ENCODE measurements around the gene ZNF618. TPM values are rescaled to one million over a fixed set of nuclear protein-coding genes. Genes with fewer than 3 reads are reported as not detected.
"Not testable (repeated sequence)": the region's sequence is repeated elsewhere in the genome, so short reads cannot be mapped to it uniquely, and the experiment has no call there.

The ZNF618 gene
- total RNA-seq, 1 donor from 2014 or later = 1.9 TPM

- TF ChIP-seq, protein P1, sequence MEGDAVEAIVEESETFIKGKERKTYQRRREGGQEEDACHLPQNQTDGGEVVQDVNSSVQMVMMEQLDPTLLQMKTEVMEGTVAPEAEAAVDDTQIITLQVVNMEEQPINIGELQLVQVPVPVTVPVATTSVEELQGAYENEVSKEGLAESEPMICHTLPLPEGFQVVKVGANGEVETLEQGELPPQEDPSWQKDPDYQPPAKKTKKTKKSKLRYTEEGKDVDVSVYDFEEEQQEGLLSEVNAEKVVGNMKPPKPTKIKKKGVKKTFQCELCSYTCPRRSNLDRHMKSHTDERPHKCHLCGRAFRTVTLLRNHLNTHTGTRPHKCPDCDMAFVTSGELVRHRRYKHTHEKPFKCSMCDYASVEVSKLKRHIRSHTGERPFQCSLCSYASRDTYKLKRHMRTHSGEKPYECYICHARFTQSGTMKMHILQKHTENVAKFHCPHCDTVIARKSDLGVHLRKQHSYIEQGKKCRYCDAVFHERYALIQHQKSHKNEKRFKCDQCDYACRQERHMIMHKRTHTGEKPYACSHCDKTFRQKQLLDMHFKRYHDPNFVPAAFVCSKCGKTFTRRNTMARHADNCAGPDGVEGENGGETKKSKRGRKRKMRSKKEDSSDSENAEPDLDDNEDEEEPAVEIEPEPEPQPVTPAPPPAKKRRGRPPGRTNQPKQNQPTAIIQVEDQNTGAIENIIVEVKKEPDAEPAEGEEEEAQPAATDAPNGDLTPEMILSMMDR (IDR thresholded peaks at IDR 0.05; ENCODE audit: borderline replicate concordance) = no peak
- Histone ChIP-seq H3K4me1 (peaks cover 64% of the 10 kb centered on the region), H3K36me3 (no peaks in the 10 kb centered on the region), H3K27me3 (ENCODE audit: low read depth) (peaks cover 21% of the 10 kb centered on the region), H3K4me3 (no peak overlapping the region), H3K9me3 (replicated peaks) (no peaks in the 10 kb centered on the region), H3K27ac (replicated peaks) (peak overlapping the region; percentile 25)
- peak; percentile 87 for DNase-seq
- intact Hi-C loops (cut with micrococcal nuclease) = no loop called here
These were observed 117.9 kb downstream of the ZNF618 start for GRCh38 chr9:113993838-113994540.

GRCh38 chr9:113995401-113995800 is 119.3 kb downstream of the ZNF618 start:
- Histone ChIP-seq H3K9me3 (replicated peaks) (no peaks in the 10 kb centered on the region), H3K36me3 (no peaks in the 10 kb centered on the region), H3K4me1 (peaks cover 57% of the 10 kb centered on the region), H3K4me3 (no peak overlapping the region), H3K27me3 (ENCODE audit: low read depth) (peaks cover 21% of the 10 kb centered on the region), H3K27ac (replicated peaks) (no peak overlapping the region)
- TF ChIP-seq, protein P1 (IDR thresholded peaks at IDR 0.05; ENCODE audit: borderline replicate concordance) = no peak
- no peak for DNase-seq
- intact Hi-C loops (cut with micrococcal nuclease) = no loop called here

DNA sequence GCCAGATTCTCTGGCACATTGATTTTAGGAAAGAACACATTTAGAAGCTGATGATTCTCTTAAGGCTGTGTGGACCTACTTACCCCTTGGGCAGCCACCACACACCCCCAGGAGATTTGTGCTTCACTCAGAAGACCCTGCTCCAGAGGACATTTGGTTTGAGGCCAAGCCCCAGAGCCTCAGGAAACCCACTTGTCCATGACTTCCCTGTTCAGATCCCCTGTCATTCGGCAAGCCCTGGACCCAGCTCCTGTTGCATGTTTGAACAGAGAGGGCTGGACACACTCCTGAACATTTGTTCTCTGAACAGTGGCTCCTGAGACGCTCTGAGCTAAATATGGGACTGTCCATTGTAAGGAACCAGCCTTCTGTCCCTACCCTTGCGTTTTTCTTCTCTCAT is 119.9 kb downstream of the ZNF618 start:
- Histone ChIP-seq H3K4me1 (peaks cover 52% of the 10 kb centered on the region), H3K9me3 (replicated peaks) (no peaks in the 10 kb centered on the region), H3K27ac (replicated peaks) (no peak overlapping the region), H3K36me3 (no peaks in the 10 kb centered on the region), H3K27me3 (ENCODE audit: low read depth) (peaks cover 21% of the 10 kb centered on the region), H3K4me3 (no peak overlapping the region)
- no peak for DNase-seq
- intact Hi-C loops (cut with micrococcal nuclease) = no loop called here
- TF ChIP-seq, protein P1 (IDR thresholded peaks at IDR 0.05; ENCODE audit: borderline replicate concordance) = no peak

GRCh38 chr9:113996531-113997001 is 120.5 kb downstream of the ZNF618 start:
- intact Hi-C loops (cut with micrococcal nuclease) = no loop called here
- H3K27me3 ChIP-seq (ENCODE audit: low read depth) = peaks cover 21% of the 10 kb centered on the region
- no peaks in the 10 kb centered on the region for H3K36me3 ChIP-seq
- H3K4me3 ChIP-seq = no peak overlapping the region
- H3K9me3 ChIP-seq (replicated peaks) = no peaks in the 10 kb centered on the region
- H3K27ac ChIP-seq (replicated peaks) = no peak overlapping the region
- peaks cover 46% of the 10 kb centered on the region for H3K4me1 ChIP-seq
- TF ChIP-seq, protein P1 (IDR thresholded peaks at IDR 0.05; ENCODE audit: borderline replicate concordance) = no peak
- DNase-seq = no peak

DNA sequence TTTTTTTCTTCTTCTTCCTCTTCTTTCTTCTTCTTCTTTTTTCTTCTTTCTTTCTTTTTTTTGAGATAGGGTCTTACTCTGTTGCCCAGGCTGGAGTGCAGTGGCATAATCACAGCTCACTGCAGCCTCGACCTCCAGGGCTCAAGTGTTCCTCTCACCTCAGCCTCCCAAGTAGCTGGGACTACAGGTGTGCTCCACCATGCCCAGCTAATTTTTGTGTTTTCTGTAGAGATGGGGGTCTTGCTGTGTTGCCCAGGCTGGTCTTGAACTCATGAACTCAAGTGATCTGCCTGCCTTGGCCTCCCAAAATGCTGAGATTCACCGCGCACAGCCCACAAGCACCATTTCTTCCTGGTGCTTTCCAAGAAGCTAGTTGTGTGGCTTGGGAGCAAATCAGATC is 121.0 kb downstream of the ZNF618 start:
- intact Hi-C loops (cut with micrococcal nuclease); DNase-seq: not testable (repeated sequence)

DNA sequence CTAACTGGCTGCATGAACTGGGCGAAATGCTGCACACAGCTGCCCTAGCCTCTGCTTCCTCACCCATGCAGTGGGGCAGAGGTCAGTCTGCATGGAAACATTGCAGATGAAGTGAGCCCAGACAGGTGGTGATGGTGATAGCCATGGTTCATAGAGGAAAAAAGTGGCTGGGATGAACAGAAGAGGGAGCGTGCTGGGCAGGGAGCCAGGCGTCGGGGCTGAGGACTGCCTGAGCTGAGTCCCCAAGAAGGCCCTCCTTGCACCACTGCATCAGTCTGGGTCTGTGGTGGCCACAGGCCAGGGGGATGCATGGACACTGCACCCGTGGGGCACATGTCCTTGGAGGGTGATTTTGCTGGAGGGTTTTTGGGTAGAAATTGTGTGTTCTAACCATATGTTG is 121.5 kb downstream of the ZNF618 start:
- TF ChIP-seq, protein P1 (IDR thresholded peaks at IDR 0.05; ENCODE audit: borderline replicate concordance) = no peak

More for the DNA sequence above, 121.0 kb downstream of the ZNF618 start:
- H3K9me3 ChIP-seq (replicated peaks); H3K4me3 ChIP-seq; H3K27ac ChIP-seq (replicated peaks); H3K36me3 ChIP-seq: not testable (repeated sequence)
- peaks cover 21% of the 10 kb centered on the region for H3K27me3 ChIP-seq (ENCODE audit: low read depth)
- peaks cover 41% of the 10 kb centered on the region for H3K4me1 ChIP-seq

More for the DNA sequence above, 121.5 kb downstream of the ZNF618 start:
- no peak for DNase-seq
- intact Hi-C loops (cut with micrococcal nuclease) = no loop called here
- H3K4me1 ChIP-seq = peaks cover 35% of the 10 kb centered on the region
- no peaks in the 10 kb centered on the region for H3K9me3 ChIP-seq (replicated peaks)
- H3K4me3 ChIP-seq = no peak overlapping the region
- H3K36me3 ChIP-seq = no peaks in the 10 kb centered on the region
- H3K27ac ChIP-seq (replicated peaks) = no peak overlapping the region
- peaks cover 21% of the 10 kb centered on the region for H3K27me3 ChIP-seq (ENCODE audit: low read depth)
